GM20431 (cell line): Measurements from ENCODE around the gene DHRS7.

Source experiments
- in situ Hi-C: fragments of 300-500 bp; cut with MseI, MboI; formaldehyde crosslinking; loops from one replicate; pipeline ENCODE4 v1.15.0; 2020; ENCODE audit warnings: low sequenced_read_pairs; ENCODE audit not compliant: unreplicated experiment

Gene DHRS7

GRCh38 chr14:60188696-60189095, 23.5 kb upstream of the DHRS7 start:
- in situ Hi-C loops: no loop called here

- in situ Hi-C loops: no loop called here
Measured at GRCh38 chr14:60188115-60188514, 22.9 kb upstream of the DHRS7 start.

- in situ Hi-C loops: no loop called here
Measured at GRCh38 chr14:60184905-60185555, 19.8 kb upstream of the DHRS7 start.

- in situ Hi-C loops: no loop called here
Measured at GRCh38 chr14:60184146-60184904, 19.1 kb upstream of the DHRS7 start.

DNA sequence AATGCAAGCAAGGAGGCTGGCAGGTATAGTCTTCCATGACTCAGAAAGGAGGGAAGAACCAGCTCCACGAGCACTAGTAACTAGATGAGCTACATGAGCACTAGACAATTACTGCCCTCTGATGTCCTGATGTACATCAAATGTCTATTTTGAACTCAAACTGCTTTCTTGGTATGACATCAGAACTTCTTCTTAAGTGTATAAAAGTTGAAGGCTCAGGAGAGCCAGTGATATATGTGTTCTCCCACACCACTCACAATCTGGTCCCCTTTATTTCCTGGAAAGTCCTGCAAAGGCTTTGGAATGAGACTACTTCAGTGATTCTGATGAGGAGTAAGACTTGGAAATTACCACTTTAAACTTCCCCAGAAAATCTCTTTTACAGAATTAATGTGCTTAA, 18.5 kb upstream of the DHRS7 start:
- in situ Hi-C loops: no loop called here

DNA sequence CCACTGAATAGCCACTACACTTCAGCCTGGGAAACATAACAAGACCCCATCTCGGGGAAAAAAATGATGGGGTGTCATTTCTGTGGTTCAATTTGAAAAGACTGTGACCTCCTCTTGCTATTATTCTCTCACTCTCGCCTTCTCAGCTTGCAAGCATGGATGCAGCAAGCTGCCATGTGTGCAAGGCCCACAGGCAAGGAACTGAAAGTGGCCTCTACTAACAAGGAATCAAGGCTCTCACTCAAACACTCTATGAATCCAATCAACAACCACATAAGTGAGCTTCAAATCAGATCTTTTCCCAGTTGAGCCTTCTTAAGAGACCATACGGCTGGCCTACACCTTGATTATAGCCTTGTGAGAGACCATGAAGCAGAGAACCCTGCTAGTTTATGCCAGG, 17.9 kb upstream of the DHRS7 start:
- in situ Hi-C loops: no loop called here

DNA sequence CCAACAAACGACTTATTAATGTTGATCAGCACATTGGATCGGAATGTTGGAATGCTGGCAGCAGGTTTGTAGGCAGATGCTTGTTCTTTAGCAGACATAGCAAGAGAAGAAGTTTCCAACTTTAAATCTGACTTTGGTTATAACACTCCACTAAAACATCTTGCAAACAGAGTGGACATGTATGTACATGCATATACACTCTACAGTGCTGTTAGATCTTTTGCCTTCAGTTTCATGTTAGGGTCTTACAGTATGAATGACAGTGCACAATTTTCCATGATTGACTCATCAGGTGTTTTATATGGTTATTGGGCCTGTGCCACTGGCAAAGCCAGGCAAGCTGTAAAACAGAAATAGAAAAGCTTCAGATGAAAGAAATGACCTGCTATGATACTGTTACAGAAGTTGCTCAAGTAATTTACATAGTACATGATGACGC, 14.3 kb upstream of the DHRS7 start:
- in situ Hi-C loops: loop anchor here (10.0 kb wide), 1 partner anchor 115 kb away; no protein-coding TSS in a partner anchor

DNA sequence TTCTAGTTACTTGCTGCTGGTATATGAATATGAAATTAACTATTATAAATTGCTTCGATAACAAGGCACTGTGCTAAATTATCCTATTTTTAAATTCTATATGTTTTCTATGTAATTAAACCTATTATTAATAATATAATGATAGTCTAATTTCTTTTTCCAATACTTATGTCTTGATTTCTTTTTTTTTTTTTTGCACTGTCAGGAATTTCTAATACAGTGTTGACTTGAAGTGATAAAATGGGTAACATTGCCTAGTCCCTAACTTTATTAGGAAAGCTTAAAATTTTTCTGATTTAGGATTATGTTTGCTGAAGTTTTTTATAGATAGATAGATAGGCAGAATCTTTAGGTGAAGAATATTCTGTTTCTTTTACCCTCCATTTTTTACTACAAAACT, 13.6 kb upstream of the DHRS7 start:
- in situ Hi-C loops: loop anchor here (10.0 kb wide), 1 partner anchor 114 kb away; no protein-coding TSS in a partner anchor

GRCh38 chr14:60178164-60178563, 13.0 kb upstream of the DHRS7 start:
- in situ Hi-C loops: loop anchor here (10.0 kb wide), 1 partner anchor 113 kb away; no protein-coding TSS in a partner anchor

GRCh38 chr14:60175255-60175902, 10.2 kb upstream of the DHRS7 start:
- in situ Hi-C loops: loop anchor here (10.0 kb wide), 1 partner anchor 111 kb away; no protein-coding TSS in a partner anchor

- in situ Hi-C loops: loop anchor here (10.0 to 25.0 kb wide), 2 partner anchors 110 to 212 kb away; no protein-coding TSS in a partner anchor
Measured at GRCh38 chr14:60174352-60175254, 9.4 kb upstream of the DHRS7 start.

DNA sequence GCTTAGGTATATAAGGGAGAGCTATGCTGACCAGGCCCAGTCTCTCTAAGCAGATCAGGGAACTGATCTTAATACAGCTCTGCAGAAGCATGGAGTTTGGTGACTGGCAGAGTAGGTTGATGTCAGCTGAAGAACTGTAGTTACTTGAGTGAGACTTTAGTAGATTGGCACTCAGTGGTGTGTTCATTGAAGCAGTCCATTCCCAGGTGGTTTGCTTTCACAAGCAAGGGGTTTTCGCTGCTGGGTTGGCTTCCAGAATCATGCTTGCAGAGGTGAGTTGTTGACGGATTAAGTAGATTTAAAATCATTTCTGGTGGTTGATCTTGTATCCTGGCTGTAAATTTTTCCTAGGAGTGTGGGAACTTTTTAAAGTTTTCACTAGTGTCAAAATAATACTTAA, 6.5 kb upstream of the DHRS7 start:
- in situ Hi-C loops: loop anchor here (10.0 to 25.0 kb wide), 2 partner anchors 107 to 209 kb away; no protein-coding TSS in a partner anchor

DNA sequence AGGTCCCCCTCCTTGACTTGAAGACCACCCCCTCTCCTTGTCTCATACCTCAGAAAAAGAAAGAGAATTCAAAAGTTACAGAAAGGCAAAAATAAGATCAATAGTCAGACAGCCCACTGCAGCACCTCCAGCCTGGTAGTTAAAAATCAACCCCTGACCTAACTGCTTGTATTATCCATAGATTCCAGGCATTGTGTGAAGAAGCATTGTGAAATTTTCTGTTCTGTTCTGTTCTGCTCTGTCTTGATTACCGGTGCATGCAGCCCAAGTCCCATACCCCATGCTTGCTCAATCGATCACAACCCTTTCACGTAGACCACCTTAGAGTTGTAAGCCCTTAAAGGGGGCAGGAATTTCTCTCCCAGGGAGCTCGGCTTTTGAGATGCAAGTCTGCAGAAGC, 5.8 kb upstream of the DHRS7 start:
- in situ Hi-C loops: loop anchor here (10.0 to 25.0 kb wide), 2 partner anchors 106 to 209 kb away; no protein-coding TSS in a partner anchor

- in situ Hi-C loops: loop anchor here (10.0 to 25.0 kb wide), 2 partner anchors 105 to 207 kb away; no protein-coding TSS in a partner anchor
Measured at GRCh38 chr14:60169722-60170121, 4.5 kb upstream of the DHRS7 start.

DNA sequence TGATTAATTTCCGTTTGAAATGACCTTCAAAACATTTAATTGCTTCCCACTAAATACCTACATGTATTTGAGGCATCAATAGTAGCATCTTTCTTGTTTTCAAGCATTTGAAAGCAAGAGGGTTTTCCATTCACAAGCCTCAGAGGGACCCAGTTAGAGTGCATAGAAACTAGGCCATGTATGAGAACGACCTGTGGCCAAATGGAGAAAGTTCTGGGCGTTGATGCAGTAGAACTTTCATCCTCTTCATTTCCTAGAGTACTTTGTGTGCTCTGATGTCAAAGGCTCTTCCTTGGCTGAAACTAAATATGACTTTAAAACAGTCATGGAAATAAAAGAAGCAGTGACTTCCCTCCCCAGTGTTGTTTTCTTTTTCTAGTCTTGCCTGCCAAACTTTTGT, 944 bp upstream of the DHRS7 start:
- in situ Hi-C loops: loop anchor here (25.0 kb wide), 1 partner anchor 204 kb away; no protein-coding TSS in a partner anchor

DNA sequence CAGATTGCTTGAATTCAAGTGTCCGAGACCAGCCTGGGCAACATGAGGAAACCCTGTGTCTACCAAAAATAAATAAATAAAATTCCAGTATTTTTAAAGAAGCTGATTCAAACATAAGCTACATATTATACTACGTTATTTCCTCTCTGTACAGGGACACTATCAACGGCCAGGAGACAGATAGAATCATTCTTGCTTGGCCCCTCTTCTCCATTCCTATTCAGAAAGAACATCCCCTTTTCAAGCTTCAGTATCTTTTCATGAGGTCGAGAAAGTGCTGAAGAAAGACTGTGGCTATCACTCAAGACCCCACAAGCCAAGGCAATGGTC, 314 bp upstream of the DHRS7 start:
- in situ Hi-C loops: loop anchor here (25.0 kb wide), 1 partner anchor 203 kb away; no protein-coding TSS in a partner anchor

DNA sequence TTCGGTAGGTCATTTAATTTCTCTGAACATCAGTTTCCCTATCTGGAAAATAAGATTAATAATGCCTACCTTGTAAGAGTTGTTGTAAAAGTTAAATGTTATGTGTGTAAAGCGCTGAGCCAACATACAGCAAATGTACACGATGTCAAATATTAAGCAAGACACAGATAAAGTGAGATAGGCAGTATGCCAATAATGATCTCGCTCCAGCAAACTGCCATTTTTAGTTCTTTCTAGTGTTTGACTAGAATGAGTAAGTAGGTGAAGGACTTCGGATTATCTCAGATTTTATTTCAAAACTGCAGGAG, 840 bp downstream of the DHRS7 start:
- in situ Hi-C loops: loop anchor here (25.0 kb wide), 1 partner anchor 202 kb away; no protein-coding TSS in a partner anchor

DNA sequence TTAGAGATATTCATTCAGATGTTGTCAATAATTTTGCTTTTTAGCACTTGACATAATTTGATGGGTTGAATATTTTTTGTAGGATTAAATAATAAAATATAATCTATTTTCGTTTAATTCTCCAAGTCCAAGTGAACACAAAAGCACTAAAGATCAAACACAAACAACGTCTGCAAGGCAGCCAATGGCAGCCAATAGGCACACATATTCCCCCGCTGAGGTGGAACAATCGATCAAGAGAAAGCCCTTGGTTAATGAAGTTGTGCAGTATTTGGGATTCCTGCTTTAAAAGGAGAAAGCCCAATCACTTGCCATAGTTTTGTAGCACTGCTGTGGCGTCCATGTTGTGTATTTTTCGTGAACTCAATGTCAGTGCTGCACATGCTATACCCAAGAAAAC, 1.5 kb downstream of the DHRS7 start:
- in situ Hi-C loops: loop anchor here (25.0 kb wide), 1 partner anchor 201 kb away; no protein-coding TSS in a partner anchor
